Astrocyte (in vitro differentiated cells and primary cell): Measurements from ENCODE around the gene VPS13D. TPM values are rescaled to one million over a fixed set of nuclear protein-coding genes. Genes with fewer than 3 reads are reported as not detected.

Experiments used
- DNase-seq: peaks from one replicate; pipeline ENCODE4 v3.0.0-alpha.2; 2010; ENCODE audit warnings: low read depth
- FAIRE-seq: peaks from 2 replicates; lab custom pipeline; 2011; peaks lifted over from hg19 to GRCh38; lab: Jason Lieb, UNC
- H2AFZ ChIP-seq: 2 replicates; pipeline ENCODE4 v1.6.0; 2012; ENCODE audit warnings: low read depth, low read length, inconsistent platforms
- H3K27ac ChIP-seq: 2 replicates; pipeline ENCODE4 v1.5.1; 2011; ENCODE audit warnings: low read depth, low read length, inconsistent platforms
- H3K27me3 ChIP-seq: 2 replicates; pipeline ENCODE4 v1.6.0; 2011; ENCODE audit warnings: low read length, inconsistent platforms; ENCODE audit not compliant: insufficient read depth
- H3K36me3 ChIP-seq: 2 replicates; pipeline ENCODE4 v1.5.1; 2011; ENCODE audit warnings: low read length, inconsistent platforms; ENCODE audit not compliant: insufficient read depth
- H3K4me1 ChIP-seq: 2 replicates; pipeline ENCODE4 v1.5.1; 2011; ENCODE audit warnings: low read length, inconsistent platforms; ENCODE audit not compliant: insufficient read depth
- H3K4me2 ChIP-seq: 2 replicates; pipeline ENCODE4 v1.6.0; 2012; ENCODE audit warnings: low read length, inconsistent platforms
- H3K4me3 ChIP-seq: 2 replicates; pipeline ENCODE4 v1.5.1; 2011; ENCODE audit warnings: low read depth, mild to moderate bottlenecking, low read length, inconsistent platforms; ENCODE audit not compliant: insufficient read depth
- H3K79me2 ChIP-seq: 2 replicates; pipeline ENCODE4 v1.6.0; 2012; ENCODE audit warnings: mild to moderate bottlenecking, low read length, inconsistent platforms; ENCODE audit not compliant: insufficient read depth
- H3K9ac ChIP-seq: 2 replicates; pipeline ENCODE4 v1.6.0; 2012; ENCODE audit warnings: mild to moderate bottlenecking, low read length, inconsistent platforms
- H3K9me3 ChIP-seq: 2 replicates; pipeline ENCODE4 v1.5.1; 2012; ENCODE audit warnings: low read depth, mild to moderate bottlenecking, low read length, inconsistent platforms; ENCODE audit not compliant: insufficient read depth
- H4K20me1 ChIP-seq: 2 replicates; pipeline ENCODE4 v1.6.0; 2012; ENCODE audit warnings: low read length, inconsistent platforms; ENCODE audit not compliant: insufficient read depth
- H3K27ac Mint-ChIP-seq: one replicate; pipeline ENCODE4 v1.8.0; 2021; ENCODE audit warnings: mild to moderate bottlenecking, mixed read lengths; ENCODE audit not compliant: unreplicated experiment
- H3K27me3 Mint-ChIP-seq: one replicate; pipeline ENCODE4 v1.8.0; 2021; ENCODE audit warnings: low read depth, mixed read lengths; ENCODE audit not compliant: unreplicated experiment
- H3K36me3 Mint-ChIP-seq: one replicate; pipeline ENCODE4 v1.8.0; 2021; ENCODE audit warnings: low read depth, mixed read lengths; ENCODE audit not compliant: unreplicated experiment
- H3K4me1 Mint-ChIP-seq: one replicate; pipeline ENCODE4 v1.8.0; 2021; ENCODE audit warnings: low read depth, mixed read lengths; ENCODE audit not compliant: unreplicated experiment
- H3K4me3 Mint-ChIP-seq: one replicate; pipeline ENCODE4 v1.8.0; 2021; ENCODE audit warnings: mild to moderate bottlenecking, moderate library complexity, mixed read lengths; ENCODE audit not compliant: unreplicated experiment
- H3K9me3 Mint-ChIP-seq: one replicate; pipeline ENCODE4 v1.8.0; 2021; ENCODE audit warnings: mild to moderate bottlenecking, mixed read lengths; ENCODE audit not compliant: unreplicated experiment
- EZH2 ChIP-seq: IDR thresholded peaks from 2 replicates; pipeline ENCODE4 v1.6.1; 2012; ENCODE audit warnings: mild to moderate bottlenecking, low read length, inconsistent platforms; ENCODE audit not compliant: insufficient read depth
- total RNA-seq: library from RNA; stranded (reverse); gene quantifications from 2 replicates; pipeline ENCODE4 v1.2.1, GENCODE V29; 2021
- TF ChIP-seq, protein P1 (sequence below): IDR thresholded peaks from 2 replicates; pipeline ENCODE4 v1.5.1; 2011; ENCODE audit warnings: low read depth, mild to moderate bottlenecking, inconsistent platforms, low read length, moderate library complexity; ENCODE audit not compliant: insufficient read depth

Gene VPS13D
- total RNA-seq, 1 donor from 2014 or later, result 25.9 TPM

DNA sequence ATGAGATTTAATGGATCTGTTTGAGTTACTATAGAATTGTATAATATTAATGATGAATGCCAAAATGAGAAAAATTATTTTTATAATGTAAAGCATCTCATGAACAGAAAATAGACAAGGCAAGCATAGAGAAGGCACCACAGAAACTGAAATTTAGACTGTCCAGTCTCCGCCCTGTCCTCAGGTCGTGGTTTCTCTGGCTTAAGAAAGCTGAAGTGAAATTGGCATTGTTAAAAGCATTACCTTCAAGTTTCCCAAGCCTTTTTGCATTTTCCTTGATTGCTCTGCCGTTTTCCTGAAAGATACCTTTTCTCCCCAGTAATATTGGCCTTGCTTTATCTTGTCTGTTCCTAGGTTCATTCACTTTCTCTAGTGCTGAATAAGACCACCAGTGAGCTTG lies 58.0 kb downstream of the VPS13D start:
- no peak for DNase-seq
- Histone ChIP-seq H3K9me3 (no peaks in the 10 kb centered on the region), H3K27ac (no peak overlapping the region), H3K27me3 (no peaks in the 10 kb centered on the region), H3K36me3 (peaks cover 19% of the 10 kb centered on the region), H3K4me1 (no peaks in the 10 kb centered on the region), H3K4me3 (no peak overlapping the region), H2AFZ (no peak overlapping the region), H3K79me2 (peaks cover 8% of the 10 kb centered on the region), H3K9ac (no peak overlapping the region), H3K4me2 (no peak overlapping the region), H4K20me1 (peaks cover 6% of the 10 kb centered on the region)
- H3K27ac Mint-ChIP-seq, result no peak overlapping the region
- no peak for FAIRE-seq
- H3K9me3 Mint-ChIP-seq, result no peaks in the 10 kb centered on the region
- no peak overlapping the region for H3K4me3 Mint-ChIP-seq
- H3K4me1 Mint-ChIP-seq, result no peaks in the 10 kb centered on the region
- H3K27me3 Mint-ChIP-seq, result no peaks in the 10 kb centered on the region
- no peak for TF ChIP-seq EZH2
- TF ChIP-seq, protein P1, sequence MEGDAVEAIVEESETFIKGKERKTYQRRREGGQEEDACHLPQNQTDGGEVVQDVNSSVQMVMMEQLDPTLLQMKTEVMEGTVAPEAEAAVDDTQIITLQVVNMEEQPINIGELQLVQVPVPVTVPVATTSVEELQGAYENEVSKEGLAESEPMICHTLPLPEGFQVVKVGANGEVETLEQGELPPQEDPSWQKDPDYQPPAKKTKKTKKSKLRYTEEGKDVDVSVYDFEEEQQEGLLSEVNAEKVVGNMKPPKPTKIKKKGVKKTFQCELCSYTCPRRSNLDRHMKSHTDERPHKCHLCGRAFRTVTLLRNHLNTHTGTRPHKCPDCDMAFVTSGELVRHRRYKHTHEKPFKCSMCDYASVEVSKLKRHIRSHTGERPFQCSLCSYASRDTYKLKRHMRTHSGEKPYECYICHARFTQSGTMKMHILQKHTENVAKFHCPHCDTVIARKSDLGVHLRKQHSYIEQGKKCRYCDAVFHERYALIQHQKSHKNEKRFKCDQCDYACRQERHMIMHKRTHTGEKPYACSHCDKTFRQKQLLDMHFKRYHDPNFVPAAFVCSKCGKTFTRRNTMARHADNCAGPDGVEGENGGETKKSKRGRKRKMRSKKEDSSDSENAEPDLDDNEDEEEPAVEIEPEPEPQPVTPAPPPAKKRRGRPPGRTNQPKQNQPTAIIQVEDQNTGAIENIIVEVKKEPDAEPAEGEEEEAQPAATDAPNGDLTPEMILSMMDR, result no peak
- H3K36me3 Mint-ChIP-seq, result peaks cover 14% of the 10 kb centered on the region

DNA sequence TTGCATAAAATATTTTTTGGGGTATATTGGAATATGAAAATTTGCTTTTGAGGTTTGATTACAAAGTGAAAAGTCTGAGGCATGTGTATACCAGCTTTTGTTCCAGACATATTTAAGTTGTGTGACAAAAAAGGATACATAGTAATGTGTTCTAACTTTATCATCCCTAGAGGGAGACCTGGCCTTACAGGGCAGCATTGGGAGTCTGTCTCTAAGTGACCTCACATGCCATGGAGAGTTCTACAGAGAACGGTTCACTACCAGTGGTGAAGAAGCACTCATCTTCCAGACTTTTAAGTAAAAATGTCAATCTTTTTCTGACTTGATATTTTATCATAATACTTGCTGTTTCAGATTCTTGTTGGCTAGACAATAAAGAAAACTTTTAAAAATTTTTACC lies 61.0 kb downstream of the VPS13D start:
- peaks cover 8% of the 10 kb centered on the region for H3K79me2 ChIP-seq
- H3K4me1 ChIP-seq, result no peaks in the 10 kb centered on the region
- H3K4me2 ChIP-seq, result no peak overlapping the region
- H3K27me3 ChIP-seq, result no peaks in the 10 kb centered on the region
- no peaks in the 10 kb centered on the region for H3K9me3 Mint-ChIP-seq
- FAIRE-seq, result no peak
- H3K36me3 Mint-ChIP-seq, result peaks cover 10% of the 10 kb centered on the region
- DNase-seq, result no peak
- no peaks in the 10 kb centered on the region for H3K4me1 Mint-ChIP-seq
- TF ChIP-seq, protein P1, result no peak
- TF ChIP-seq EZH2, result no peak
- H3K9ac ChIP-seq, result no peak overlapping the region
- H3K27me3 Mint-ChIP-seq, result no peaks in the 10 kb centered on the region
- no peak overlapping the region for H3K4me3 Mint-ChIP-seq
- H3K36me3 ChIP-seq, result peaks cover 18% of the 10 kb centered on the region
- no peak overlapping the region for H3K27ac Mint-ChIP-seq
- no peaks in the 10 kb centered on the region for H3K9me3 ChIP-seq
- H3K4me3 ChIP-seq, result no peak overlapping the region
- H2AFZ ChIP-seq, result no peak overlapping the region
- H4K20me1 ChIP-seq, result peaks cover 6% of the 10 kb centered on the region
- H3K27ac ChIP-seq, result no peak overlapping the region

DNA sequence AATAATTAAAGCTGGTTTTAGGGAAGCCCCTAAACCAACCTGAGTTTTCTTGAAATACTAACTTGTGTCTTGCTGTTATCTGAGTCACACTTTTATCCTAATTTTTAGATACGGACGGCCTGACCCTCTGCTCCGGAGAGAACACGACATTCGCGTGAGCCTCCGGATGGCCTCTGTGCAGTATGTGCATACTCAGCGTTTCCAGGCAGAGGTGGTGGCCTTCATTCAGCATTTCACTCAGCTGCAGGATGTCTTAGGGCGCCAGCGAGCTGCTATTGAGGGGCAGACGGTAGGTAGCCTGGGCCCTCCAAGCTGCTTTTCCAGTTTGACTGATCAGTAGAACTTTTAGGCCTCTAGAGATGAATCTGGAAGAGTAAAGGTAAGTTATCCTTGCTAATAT lies 63.6 kb downstream of the VPS13D start:
- no peaks in the 10 kb centered on the region for H3K9me3 ChIP-seq
- Mint-ChIP-seq H3K4me3 (no peak overlapping the region), H3K36me3 (peaks cover 6% of the 10 kb centered on the region), H3K27ac (no peak overlapping the region), H3K9me3 (no peaks in the 10 kb centered on the region), H3K4me1 (no peaks in the 10 kb centered on the region), H3K27me3 (no peaks in the 10 kb centered on the region)
- no peaks in the 10 kb centered on the region for H3K79me2 ChIP-seq
- TF ChIP-seq, protein P1, result no peak
- no peak for TF ChIP-seq EZH2
- no peak overlapping the region for H3K9ac ChIP-seq
- no peak overlapping the region for H3K27ac ChIP-seq
- no peak overlapping the region for H3K4me3 ChIP-seq
- H3K36me3 ChIP-seq, result peaks cover 18% of the 10 kb centered on the region
- no peak overlapping the region for H3K4me2 ChIP-seq
- no peaks in the 10 kb centered on the region for H3K27me3 ChIP-seq
- no peak for FAIRE-seq
- H4K20me1 ChIP-seq, result no peaks in the 10 kb centered on the region
- H2AFZ ChIP-seq, result no peak overlapping the region
- no peak for DNase-seq
- H3K4me1 ChIP-seq, result peaks cover 13% of the 10 kb centered on the region
